GM19455 (cell line): ENCODE measurements around the gene TUBGCP6.
"Not testable (repeated sequence)": the region's sequence is repeated elsewhere in the genome, so short reads cannot be mapped to it uniquely, and the experiment has no call there.

Experiments
- ATAC-seq: cut with Tn5 transposase; IDR thresholded peaks from one replicate; pipeline ENCODE4 v1.9.1; 2021; ENCODE audit not compliant: unreplicated experiment

The TUBGCP6 gene

DNA sequence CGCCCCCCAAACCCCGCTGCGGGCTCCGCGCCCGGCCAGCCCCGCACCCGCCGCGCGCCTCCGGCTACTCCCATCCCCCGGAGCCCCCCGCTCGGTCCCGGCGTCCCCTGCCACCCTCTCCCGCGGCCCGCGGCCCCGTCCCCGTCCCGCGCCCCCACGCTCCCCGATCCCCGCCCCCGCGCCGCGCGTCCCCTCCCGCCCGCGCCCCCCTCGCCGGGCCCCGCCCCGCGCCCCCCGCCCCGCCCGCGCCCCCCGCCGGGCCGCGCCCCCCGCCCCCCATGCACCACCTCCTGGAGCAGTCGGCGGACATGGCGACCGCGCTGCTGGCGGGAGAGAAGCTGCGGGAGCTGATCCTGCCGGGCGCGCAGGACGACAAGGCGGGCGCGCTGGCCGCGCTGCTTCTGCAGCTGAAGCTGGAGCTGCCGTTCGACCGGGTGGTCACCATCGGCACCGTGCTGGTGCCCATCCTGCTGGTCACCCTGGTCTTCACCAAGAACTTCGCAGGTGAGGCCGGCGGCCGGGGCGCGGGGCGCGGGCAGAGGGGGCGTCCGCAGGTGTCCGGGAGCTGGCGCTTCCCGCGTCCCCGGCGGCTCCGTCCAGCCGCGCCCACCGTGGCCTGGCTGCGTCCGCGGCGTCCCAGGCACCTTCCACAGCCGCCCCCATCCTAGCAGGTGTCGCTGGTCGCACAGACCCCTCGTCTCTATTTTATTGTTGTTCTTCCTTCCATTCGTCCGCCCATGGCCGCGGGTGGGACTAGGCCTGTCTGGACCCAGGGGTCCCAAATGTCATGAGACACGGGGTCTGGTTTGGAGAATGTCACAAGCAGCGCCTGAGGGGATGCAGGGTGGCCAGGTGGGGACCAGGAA, 74.1 kb downstream of the TUBGCP6 start, which contains the start of gene PANX2:
Gene PANX2, plus strand, starts transcription at position 279 of the 866 bp plus-strand sequence. Its CDS starts 0 bp downstream, at position 279.
- no peak for ATAC-seq

DNA sequence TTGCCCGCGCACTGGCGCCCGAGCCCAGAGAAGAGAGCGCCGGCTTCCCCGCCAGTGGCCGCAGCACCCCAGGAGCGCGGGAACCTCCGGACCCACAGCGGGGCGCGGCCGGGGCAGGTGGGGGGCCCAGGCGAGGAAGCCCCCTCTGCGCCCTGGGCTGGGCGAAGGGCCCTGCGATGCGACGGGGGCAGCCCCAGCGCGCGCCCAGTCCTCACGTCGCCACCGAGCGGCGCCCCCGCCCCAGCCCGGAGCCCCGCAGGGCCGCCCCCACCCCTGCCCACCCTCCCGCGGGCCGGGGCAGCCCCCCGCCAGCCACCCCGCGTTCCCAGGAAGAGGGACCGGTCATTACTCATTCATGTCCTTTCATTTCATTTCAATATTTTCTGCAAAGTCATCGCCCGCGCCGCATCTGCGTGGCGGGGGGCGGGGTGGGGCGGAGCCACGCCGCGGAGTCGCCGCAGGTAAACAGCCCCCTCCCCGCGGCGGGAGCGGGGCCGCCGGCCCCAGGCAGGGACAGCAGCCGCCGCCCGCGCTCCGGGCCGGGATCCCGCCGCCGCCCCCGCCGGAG, 75.0 kb downstream of the TUBGCP6 start:
- no peak for ATAC-seq

GRCh38 chr22:50169181-50169759, 75.6 kb downstream of the TUBGCP6 start:
- no peak for ATAC-seq

DNA sequence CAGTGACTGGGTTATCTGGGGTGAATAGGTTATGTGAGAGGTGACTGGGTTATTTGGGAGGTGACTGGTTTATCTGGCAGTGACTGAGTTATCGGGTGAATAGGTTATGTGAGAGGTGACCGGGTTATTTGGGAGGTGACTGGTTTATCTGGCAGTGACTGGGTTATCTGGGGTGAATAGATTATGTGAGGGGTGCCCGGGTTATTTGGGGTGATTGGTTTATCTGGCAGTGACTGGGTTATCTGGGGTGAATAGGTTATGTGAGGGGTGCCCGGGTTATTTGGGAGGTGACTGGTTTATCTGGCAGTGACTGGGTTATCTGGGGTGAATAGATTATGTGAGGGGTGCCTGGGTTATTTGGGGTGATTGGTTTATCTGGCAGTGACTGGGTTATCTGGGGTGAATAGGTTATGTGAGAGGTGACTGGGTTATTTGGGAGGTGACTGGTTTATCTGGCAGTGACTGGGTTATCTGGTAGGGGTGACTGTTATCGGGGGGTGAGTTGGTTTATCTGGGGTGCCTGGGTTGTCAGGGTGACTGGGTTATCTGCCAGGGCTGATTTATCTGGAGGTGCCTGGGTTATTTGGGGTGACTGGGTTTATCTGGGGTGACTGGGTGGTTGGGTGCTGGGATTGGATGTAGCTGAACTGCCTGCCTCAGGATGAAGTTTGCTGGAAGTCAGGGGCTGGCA, 76.2 kb downstream of the TUBGCP6 start:
- ATAC-seq = not testable (repeated sequence)

DNA sequence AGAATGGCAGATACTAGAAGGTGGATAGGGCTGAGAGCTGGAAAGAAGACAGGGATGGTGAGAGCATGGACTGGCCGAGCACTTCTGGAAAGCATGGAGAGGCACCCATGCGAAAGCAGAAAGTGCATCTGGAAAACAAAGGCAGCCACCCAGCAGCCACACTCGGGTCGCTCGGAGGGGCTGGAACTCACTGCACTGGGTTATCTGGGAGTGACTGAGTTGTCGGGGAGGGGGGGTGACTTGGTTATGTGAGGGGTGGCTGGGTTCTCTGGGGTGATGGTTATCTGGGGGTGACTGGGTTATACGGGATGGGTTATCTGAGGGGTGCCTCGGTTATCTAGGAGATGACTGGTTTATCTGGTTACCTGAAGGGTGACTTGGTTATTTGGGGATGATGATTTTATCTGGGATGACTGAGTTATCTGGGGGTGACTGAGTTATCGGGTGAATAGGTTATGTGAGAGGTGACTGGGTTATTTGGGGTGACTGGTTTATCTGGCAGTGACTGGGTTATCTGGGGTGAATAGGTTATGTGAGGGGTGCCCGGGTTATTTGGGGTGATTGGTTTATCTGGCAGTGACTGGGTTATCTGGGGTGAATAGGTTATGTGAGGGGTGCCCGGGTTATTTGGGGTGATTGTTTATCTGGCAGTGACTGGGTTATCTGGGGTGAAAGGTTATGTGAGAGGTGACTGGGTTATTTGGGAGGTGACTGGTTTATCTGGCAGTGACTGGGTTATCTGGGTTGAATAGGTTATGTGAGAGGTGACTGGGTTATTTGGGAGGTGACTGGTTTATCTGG, 76.9 kb downstream of the TUBGCP6 start:
- ATAC-seq = no peak
